NCI-H82 treated with DMSO at 0.1 percent for 48 hours (cell line): ENCODE results near the gene SELENOV.

ENCODE experiments used
- DNase-seq: peaks from one replicate; lab custom pipeline; 2025; ENCODE audit not compliant: unreplicated experiment; lab: John Stamatoyannopoulos, UW

SELENOV gene

GRCh38 chr19:39518458-39518857 is 3.5 kb downstream of the SELENOV start:
- no peak for DNase-seq

GRCh38 chr19:39518975-39519374 is 4.0 kb downstream of the SELENOV start:
- DNase-seq, result no peak

GRCh38 chr19:39520541-39521484 is 5.9 kb downstream of the SELENOV start:
- DNase-seq, result no peak

- peak; percentile 69 for DNase-seq
These were observed 9.6 kb downstream of the SELENOV start for GRCh38 chr19:39524495-39524894.

GRCh38 chr19:39525205-39525604 is 10.3 kb downstream of the SELENOV start:
- DNase-seq, result no peak

GRCh38 chr19:39531834-39532232 is 16.9 kb downstream of the SELENOV start:
- no peak for DNase-seq

- DNase-seq, result peak; percentile 84
These were observed 17.5 kb downstream of the SELENOV start, which contains the start of gene EID2B for GRCh38 chr19:39532233-39533002. Gene EID2B (minus strand): TSS chr19:39532852. CDS start chr19:39532802, 50 bp downstream.

- DNase-seq, result no peak
These were observed 18.1 kb downstream of the SELENOV start for GRCh38 chr19:39533003-39533512.

- DNase-seq, result no peak
These were observed 18.9 kb downstream of the SELENOV start for GRCh38 chr19:39533791-39534190.

GRCh38 chr19:39539165-39539517 is 24.2 kb downstream of the SELENOV start:
- DNase-seq, result peak; percentile 6

- peak; percentile 86 for DNase-seq
These were observed 24.8 kb downstream of the SELENOV start, which contains the start of gene EID2 for GRCh38 chr19:39539518-39540332. Gene EID2 (minus strand): TSS chr19:39540161. CDS start chr19:39540079, 82 bp downstream.

GRCh38 chr19:39540333-39540673 is 25.4 kb downstream of the SELENOV start:
- DNase-seq, result no peak

- DNase-seq, result no peak
These were observed 27.3 kb downstream of the SELENOV start for GRCh38 chr19:39542206-39542605.

- no peak for DNase-seq
These were observed 28.5 kb downstream of the SELENOV start for GRCh38 chr19:39543477-39543857.

- DNase-seq, result no peak
These were observed 29.4 kb downstream of the SELENOV start for GRCh38 chr19:39544226-39544903.

- no peak for DNase-seq
These were observed 30.0 kb downstream of the SELENOV start for GRCh38 chr19:39544911-39545310.

GRCh38 chr19:39546599-39546998 is 31.7 kb downstream of the SELENOV start:
- no peak for DNase-seq

- no peak for DNase-seq
These were observed 35.3 kb downstream of the SELENOV start for GRCh38 chr19:39550197-39550596.

GRCh38 chr19:39553082-39553652 is 38.2 kb downstream of the SELENOV start:
- no peak for DNase-seq

- no peak for DNase-seq
These were observed 39.9 kb downstream of the SELENOV start for GRCh38 chr19:39554701-39555311.
